ENCODE results near the gene JARID2.

The JARID2 gene

GRCh38 chr6:15487262-15487661 lies 241.4 kb downstream of the JARID2 start:
- no peak overlapping the region for H3K9ac ChIP-seq (ENCODE audit: low read length)
- H3F3A ChIP-seq (ENCODE audit: insufficient read depth), result no peaks in the 10 kb centered on the region
- TF ChIP-seq EZH2phosphoT487 (conservative IDR thresholded peaks at IDR 0.05; ENCODE audit: low read length) (no peak), CTCF (IDR thresholded peaks at IDR 0.05; ENCODE audit: insufficient read depth, low read length, poor library complexity, severe bottlenecking) (no peak)
- H3K79me2 ChIP-seq (ENCODE audit: insufficient read depth, low read length), result no peaks in the 10 kb centered on the region
- no peaks in the 10 kb centered on the region for H3K9me2 ChIP-seq (replicated peaks; ENCODE audit: insufficient read depth, low read length)
- no peak overlapping the region for H2AFZ ChIP-seq (ENCODE audit: low read depth, low read length, severe bottlenecking)
- H4K20me1 ChIP-seq (ENCODE audit: low read depth, low read length), result no peaks in the 10 kb centered on the region
- no peaks in the 10 kb centered on the region for H3K9me3 ChIP-seq (ENCODE audit: insufficient read depth, low read length)
- no peak overlapping the region for H3K4me3 ChIP-seq (ENCODE audit: insufficient read depth, low read length, poor library complexity, severe bottlenecking)
- no peak overlapping the region for H3K4me2 ChIP-seq (ENCODE audit: low read depth, low read length, poor library complexity, severe bottlenecking)
- no peaks in the 10 kb centered on the region for H3K36me3 ChIP-seq (ENCODE audit: low read length)
- no peaks in the 10 kb centered on the region for H3K27me3 ChIP-seq (ENCODE audit: low read length)
- no peak overlapping the region for H3K27ac ChIP-seq (ENCODE audit: low read depth, low read length)

GRCh38 chr6:15489261-15489962 lies 243.5 kb downstream of the JARID2 start:
- Histone ChIP-seq H3K36me3 (ENCODE audit: low read length) (no peaks in the 10 kb centered on the region), H3K4me2 (ENCODE audit: low read depth, low read length, poor library complexity, severe bottlenecking) (no peak overlapping the region), H3K9me2 (replicated peaks; ENCODE audit: insufficient read depth, low read length) (no peaks in the 10 kb centered on the region), H3K27me3 (ENCODE audit: low read length) (no peaks in the 10 kb centered on the region), H3K9ac (ENCODE audit: low read length) (no peak overlapping the region), H3K9me3 (ENCODE audit: insufficient read depth, low read length) (no peaks in the 10 kb centered on the region), H4K20me1 (ENCODE audit: low read depth, low read length) (no peaks in the 10 kb centered on the region), H3F3A (ENCODE audit: insufficient read depth) (no peaks in the 10 kb centered on the region), H3K27ac (ENCODE audit: low read depth, low read length) (no peak overlapping the region), H3K4me3 (ENCODE audit: insufficient read depth, low read length, poor library complexity, severe bottlenecking) (no peak overlapping the region), H2AFZ (ENCODE audit: low read depth, low read length, severe bottlenecking) (no peak overlapping the region), H3K79me2 (ENCODE audit: insufficient read depth, low read length) (no peaks in the 10 kb centered on the region)
- TF ChIP-seq EZH2phosphoT487 (conservative IDR thresholded peaks at IDR 0.05; ENCODE audit: low read length) (no peak), CTCF (IDR thresholded peaks at IDR 0.05; ENCODE audit: insufficient read depth, low read length, poor library complexity, severe bottlenecking) (no peak)

- H2AFZ ChIP-seq (ENCODE audit: low read depth, low read length, severe bottlenecking), result no peak overlapping the region
- no peak overlapping the region for H3K4me2 ChIP-seq (ENCODE audit: low read depth, low read length, poor library complexity, severe bottlenecking)
- no peaks in the 10 kb centered on the region for H3K27me3 ChIP-seq (ENCODE audit: low read length)
- TF ChIP-seq CTCF (IDR thresholded peaks at IDR 0.05; ENCODE audit: insufficient read depth, low read length, poor library complexity, severe bottlenecking) (no peak), EZH2phosphoT487 (conservative IDR thresholded peaks at IDR 0.05; ENCODE audit: low read length) (no peak)
- no peaks in the 10 kb centered on the region for H4K20me1 ChIP-seq (ENCODE audit: low read depth, low read length)
- no peaks in the 10 kb centered on the region for H3K9me3 ChIP-seq (ENCODE audit: insufficient read depth, low read length)
- no peaks in the 10 kb centered on the region for H3K36me3 ChIP-seq (ENCODE audit: low read length)
- no peak overlapping the region for H3K4me3 ChIP-seq (ENCODE audit: insufficient read depth, low read length, poor library complexity, severe bottlenecking)
- H3F3A ChIP-seq (ENCODE audit: insufficient read depth), result no peaks in the 10 kb centered on the region
- no peaks in the 10 kb centered on the region for H3K9me2 ChIP-seq (replicated peaks; ENCODE audit: insufficient read depth, low read length)
- no peak overlapping the region for H3K27ac ChIP-seq (ENCODE audit: low read depth, low read length)
- H3K79me2 ChIP-seq (ENCODE audit: insufficient read depth, low read length), result no peaks in the 10 kb centered on the region
- no peak overlapping the region for H3K9ac ChIP-seq (ENCODE audit: low read length)
Measured at GRCh38 chr6:15490242-15491100, 244.6 kb downstream of the JARID2 start.

Data from SU-DHL-6 (cell line).